Vagina (tissue), 2 donors: ENCODE data around the gene OSBP2.

Experiments
- CTCF ChIP-seq, 3 experiments: fragments of 450-650 bp in 2 of 3; fragments of 200-600 bp in 1 of 3; sonication (generic) in 1 of 3; IDR thresholded peaks; one replicate each; pipeline ENCODE4 v1.5.1; 2017 to 2019; ENCODE audit warnings: antibody characterized with exemption in 3 of 3, mild to moderate bottlenecking in 2 of 3, moderate library complexity in 2 of 3
- POLR2A ChIP-seq, 2 donors: fragments of 450-650 bp; IDR thresholded peaks; one replicate each; pipeline ENCODE4 v1.6.1; 2017; ENCODE audit warnings: antibody characterized with exemption in 2 of 2, mild to moderate bottlenecking in 2 of 2, moderate library complexity in 2 of 2
- POLR2AphosphoS5 ChIP-seq, 2 donors: sonication (generic); formaldehyde crosslinking; IDR thresholded peaks; one replicate each; pipeline ENCODE4 v1.9.0; 2017; ENCODE audit warnings: antibody characterized with exemption in 2 of 2, mild to moderate bottlenecking in 2 of 2, low read depth in 1 of 2; ENCODE audit not compliant: insufficient read depth in 1 of 2

DNA sequence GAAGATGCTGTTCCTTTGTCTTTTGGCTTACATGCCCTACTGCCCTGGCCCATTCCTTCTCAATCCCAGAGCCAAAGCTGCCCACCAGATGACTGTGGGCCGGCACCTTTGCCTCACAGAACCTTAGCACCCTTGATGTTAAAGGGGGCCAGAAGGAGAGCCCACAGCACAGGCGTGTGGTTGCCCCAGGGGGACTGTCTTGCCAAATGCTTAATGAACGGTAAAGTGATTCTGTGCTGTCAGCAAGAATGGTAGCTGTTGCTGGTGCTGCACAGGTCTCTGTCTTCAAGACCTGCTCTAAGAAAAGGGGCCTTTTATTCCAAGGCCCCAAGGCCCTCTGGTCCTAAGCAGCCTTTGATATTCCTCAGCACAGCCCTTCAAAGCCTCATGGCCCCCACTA, 160.6 kb downstream of the OSBP2 start:
- TF ChIP-seq POLR2AphosphoS5 (IDR thresholded peaks at IDR 0.05; ENCODE audit: insufficient read depth in 1 of 2, low read depth in 1 of 2) (no peak), POLR2A (IDR thresholded peaks at IDR 0.05) (no peak), CTCF (IDR thresholded peaks at IDR 0.05) (no peak)
